ENCODE data around the gene DAB2IP. TPM values are rescaled to one million over a fixed set of nuclear protein-coding genes. Genes with fewer than 3 reads are reported as not detected.
"Not testable (repeated sequence)": the region's sequence is repeated elsewhere in the genome, so short reads cannot be mapped to it uniquely, and the experiment has no call there.

DAB2IP gene
- total RNA-seq, 1 donor from 2014 or later: not detected

- intact Hi-C loops (cut with micrococcal nuclease): no loop called here
Observed at GRCh38 chr9:121643473-121643872, 8.0 kb upstream of the DAB2IP start.

GRCh38 chr9:121644040-121644439 lies 7.4 kb upstream of the DAB2IP start:
- intact Hi-C loops (cut with micrococcal nuclease): not testable (repeated sequence)

DNA sequence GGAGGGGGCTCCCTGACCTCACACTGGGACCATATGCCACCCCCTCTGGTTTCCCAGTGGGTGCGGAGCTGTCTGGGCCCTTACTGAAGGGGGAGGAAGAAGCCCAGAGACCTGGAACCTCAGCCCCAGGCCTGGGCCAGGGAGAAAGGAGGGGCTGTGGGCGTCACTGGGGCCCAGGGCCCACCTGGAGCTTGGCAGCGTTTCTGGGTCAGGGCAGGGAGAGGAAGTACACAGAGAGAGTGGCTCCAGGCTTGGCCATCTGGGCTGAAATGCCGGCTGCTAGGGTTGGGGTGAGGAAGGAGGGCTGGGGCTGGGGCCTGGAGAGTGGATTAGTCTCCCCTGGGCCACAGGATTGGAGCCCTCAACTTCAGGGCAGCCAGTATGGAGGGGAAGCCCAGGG lies 6.4 kb upstream of the DAB2IP start:
- intact Hi-C loops (cut with micrococcal nuclease): no loop called here

DNA sequence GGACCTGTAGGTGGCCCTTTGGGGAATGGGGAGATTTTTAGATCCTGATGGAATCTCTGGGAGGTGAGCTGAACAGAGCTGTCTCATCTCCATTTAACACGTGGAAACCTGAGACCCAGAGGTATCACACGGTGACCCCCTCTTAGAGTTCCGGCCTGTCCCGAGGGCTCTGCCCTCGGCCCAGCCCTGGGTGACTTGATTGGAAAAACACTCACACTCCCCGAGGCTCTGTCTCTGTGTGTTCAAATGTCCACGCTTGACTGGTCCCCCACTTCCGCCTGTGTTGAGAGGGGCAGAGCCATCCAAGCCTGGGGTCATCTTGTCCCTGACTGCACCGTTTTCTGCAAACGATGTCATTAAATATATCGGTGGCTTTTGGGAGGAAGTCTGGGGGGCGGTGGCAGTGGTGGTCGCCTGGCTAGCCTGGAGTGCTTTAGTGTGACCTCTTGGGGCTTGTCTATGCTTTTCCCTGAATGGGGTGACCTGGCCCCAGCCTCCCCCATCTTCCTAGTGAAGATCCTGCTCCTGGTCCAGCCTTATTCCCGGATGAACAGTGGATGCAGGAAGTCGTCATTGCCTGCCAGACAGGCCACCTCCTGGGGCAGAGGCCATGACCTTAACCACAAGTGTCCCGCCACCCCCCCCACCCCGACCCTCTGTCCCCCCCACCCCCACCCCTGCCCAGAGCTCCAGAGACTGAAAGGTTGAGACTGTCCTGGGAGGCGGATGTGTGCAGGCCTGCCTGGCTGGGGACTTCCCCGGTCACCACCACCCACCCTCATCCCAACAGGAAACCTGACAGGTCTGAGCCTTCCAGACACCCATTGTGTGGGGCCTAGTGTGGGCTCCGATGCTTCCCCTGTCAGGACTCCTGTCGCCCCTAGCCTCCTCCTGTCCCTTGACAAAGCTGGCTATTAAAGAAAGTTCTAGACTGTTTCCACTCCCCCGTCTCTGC lies 5.3 kb upstream of the DAB2IP start:
- intact Hi-C loops (cut with micrococcal nuclease): no loop called here

GRCh38 chr9:121646992-121647391 lies 4.4 kb upstream of the DAB2IP start:
- intact Hi-C loops (cut with micrococcal nuclease): no loop called here

DNA sequence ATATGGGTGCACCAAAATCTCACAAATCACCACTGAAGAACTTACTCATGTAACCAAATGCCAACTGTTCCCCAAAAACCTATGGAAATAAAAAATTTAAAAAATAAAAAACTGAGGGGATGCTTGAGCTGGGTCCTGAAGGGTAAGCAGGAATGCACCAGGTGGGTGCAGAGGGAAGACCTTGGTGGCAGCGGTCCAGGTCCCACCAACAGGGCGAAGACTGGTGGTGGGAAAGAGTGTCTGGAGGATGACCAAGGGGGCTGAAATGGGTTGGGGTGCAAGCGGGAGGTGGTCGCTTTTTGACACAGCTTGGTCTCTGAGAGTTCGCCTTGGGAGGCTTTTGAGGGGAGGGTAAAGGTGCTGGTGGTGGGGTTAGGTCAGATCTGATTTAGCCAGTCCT lies 3.3 kb upstream of the DAB2IP start:
- intact Hi-C loops (cut with micrococcal nuclease): no loop called here

GRCh38 chr9:121648799-121649198 lies 2.6 kb upstream of the DAB2IP start:
- intact Hi-C loops (cut with micrococcal nuclease): no loop called here

- intact Hi-C loops (cut with micrococcal nuclease): no loop called here
Observed at GRCh38 chr9:121649476-121650216, 1.8 kb upstream of the DAB2IP start.

GRCh38 chr9:121650217-121651007 lies 1.0 kb upstream of the DAB2IP start:
- intact Hi-C loops (cut with micrococcal nuclease): no loop called here

GRCh38 chr9:121651008-121651294 lies 483 bp upstream of the DAB2IP start:
- intact Hi-C loops (cut with micrococcal nuclease): no loop called here

DNA sequence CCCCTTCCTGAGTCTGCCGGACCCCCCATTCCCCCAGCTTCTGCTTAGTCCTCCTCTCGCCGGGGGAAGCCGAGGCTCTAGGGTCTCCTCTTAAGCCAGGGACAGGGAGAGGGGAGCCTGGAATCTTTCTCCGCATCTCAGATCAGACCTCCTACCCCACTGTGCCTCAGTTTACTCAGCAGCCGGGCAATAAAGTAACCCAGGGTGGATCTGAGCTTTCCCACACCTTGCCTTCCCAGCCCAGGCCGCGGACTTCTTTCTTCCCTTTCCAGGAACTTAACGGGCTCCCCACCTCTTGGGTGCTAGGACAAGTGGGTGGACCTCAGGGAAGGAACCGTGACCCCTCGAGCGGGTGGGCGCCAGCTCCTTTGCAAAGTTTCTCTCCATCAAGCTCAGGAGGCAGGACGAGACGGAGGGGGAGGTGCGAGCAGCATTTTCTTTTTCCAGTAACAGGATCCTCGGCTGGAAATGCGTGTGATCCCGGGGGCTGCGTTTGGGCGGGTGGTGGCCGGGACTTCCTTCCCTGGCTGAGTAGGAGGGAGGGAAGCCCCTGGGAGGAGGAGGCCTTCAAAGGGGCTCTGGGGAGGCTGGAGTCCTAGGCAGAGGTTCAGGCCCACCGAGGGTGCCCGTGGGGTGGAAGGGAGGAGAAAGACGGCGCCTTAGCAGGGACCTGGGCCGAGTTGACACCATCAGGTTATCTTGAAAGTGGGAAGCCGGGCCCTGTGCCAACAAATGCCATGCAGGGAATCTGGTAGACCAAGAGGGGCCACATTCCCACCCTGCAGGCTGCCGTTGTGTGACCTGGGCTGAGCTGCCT lies 795 bp downstream of the DAB2IP start:
- intact Hi-C loops (cut with micrococcal nuclease): no loop called here

GRCh38 chr9:121652838-121653231 lies 1.4 kb downstream of the DAB2IP start:
- intact Hi-C loops (cut with micrococcal nuclease): no loop called here

GRCh38 chr9:121654499-121655140 lies 3.2 kb downstream of the DAB2IP start:
- intact Hi-C loops (cut with micrococcal nuclease): no loop called here

DNA sequence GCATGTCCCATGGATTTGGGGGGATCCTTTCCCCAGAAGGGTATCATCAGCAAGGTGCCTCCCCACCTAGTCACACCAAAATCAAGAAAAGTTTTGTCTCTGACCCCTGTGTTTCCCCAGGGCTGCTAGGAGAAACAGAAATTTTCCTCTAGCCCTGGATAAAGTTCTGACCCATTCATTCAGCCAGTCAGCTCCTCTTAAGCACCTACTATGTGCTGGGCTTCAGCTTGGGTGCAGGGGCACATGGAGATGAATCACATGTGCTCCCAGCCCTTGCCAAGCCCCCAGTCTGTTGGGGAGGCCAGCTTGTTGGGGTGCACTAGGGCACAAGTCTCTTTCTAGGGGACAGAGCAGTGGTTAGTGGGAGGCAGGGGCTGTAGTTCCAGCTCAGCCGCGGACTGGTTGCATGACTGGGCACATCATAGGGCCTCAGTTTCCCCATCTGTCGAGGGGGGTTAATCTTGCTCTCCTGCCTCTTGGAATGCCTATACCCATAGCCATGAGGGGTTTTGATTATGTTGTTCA lies 3.9 kb downstream of the DAB2IP start:
- intact Hi-C loops (cut with micrococcal nuclease): no loop called here

DNA sequence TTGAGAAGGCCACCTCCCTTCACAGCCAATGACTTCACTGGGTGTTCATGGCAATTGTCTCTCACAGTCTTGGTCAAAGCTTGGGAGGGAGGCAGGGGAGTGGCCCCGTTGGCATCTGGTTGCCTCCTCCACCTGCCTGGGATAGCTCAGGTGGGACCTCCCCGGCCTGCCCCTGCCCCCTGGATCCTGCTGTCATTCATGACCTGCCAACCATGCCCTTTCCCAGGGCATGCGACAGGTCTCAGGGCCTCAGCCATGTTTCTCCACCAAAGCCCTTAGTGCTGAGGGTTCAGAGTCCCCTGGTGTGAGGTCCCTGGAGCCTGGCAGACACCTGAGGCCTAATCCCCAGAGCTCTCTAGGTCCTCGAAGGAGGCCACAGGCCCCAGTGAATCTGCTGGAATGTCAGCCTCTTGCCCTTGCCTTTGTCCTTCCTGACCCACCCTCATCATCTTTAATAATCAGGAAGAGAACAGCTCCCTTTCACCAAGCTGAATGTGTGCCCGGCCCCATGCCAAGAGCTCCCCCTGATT lies 5.6 kb downstream of the DAB2IP start:
- intact Hi-C loops (cut with micrococcal nuclease): no loop called here

GRCh38 chr9:121658166-121658565 lies 6.7 kb downstream of the DAB2IP start:
- intact Hi-C loops (cut with micrococcal nuclease): no loop called here

DNA sequence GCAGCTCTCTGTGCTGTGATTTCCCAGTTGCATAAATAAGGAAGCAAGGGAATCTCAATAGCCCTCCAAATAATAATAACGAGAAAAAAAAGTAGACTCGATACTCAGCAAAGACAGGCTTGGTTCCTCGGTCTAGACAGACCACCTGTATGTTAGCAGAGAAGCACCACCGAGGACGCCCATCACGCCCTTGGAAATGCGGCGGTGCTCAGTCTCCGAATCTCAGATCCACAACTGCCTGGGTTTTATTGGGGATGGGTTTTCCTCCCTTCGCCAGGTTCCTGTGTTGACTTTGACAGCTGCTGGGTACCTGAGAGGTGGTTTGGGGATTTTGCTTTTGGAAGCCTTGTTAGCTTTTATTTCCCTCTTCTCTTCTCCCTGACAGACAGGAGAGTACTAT lies 7.2 kb downstream of the DAB2IP start:
- intact Hi-C loops (cut with micrococcal nuclease): no loop called here

DNA sequence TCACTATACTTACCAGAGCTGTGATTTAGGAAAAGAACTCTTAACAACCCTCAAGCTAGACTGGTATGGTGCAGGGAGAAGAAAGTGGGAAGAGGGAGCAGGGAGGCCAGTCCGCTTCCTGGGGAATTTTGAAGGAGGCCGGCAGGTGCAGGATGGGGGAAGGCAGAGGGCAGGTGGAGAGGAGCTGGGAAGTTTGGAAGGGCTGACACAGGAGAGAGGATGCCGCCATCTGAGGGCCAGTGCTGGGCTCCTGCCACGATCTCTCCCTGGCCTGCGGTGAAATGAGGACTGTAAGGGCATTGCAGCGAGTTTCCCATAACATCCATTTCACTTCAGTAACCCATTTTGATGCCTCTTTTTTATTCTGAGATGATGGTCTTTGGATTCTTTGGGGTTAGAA lies 8.9 kb downstream of the DAB2IP start:
- intact Hi-C loops (cut with micrococcal nuclease): no loop called here

- intact Hi-C loops (cut with micrococcal nuclease): no loop called here
Observed at GRCh38 chr9:121660876-121661275, 9.4 kb downstream of the DAB2IP start.

GRCh38 chr9:121661328-121661727 lies 9.9 kb downstream of the DAB2IP start:
- intact Hi-C loops (cut with micrococcal nuclease): no loop called here
